Neural crest cell (in vitro differentiated cells): ENCODE data around the gene BAIAP2. TPM values are rescaled to one million over a fixed set of nuclear protein-coding genes. Genes with fewer than 3 reads are reported as not detected.
"Not testable (repeated sequence)": the region's sequence is repeated elsewhere in the genome, so short reads cannot be mapped to it uniquely, and the experiment has no call there.

Experiments
- DNase-seq: peaks from one replicate; pipeline ENCODE4 v3.0.0; 2021; ENCODE audit warnings: low read depth, mixed read lengths, low spot score
- H3K27ac Mint-ChIP-seq: one replicate; pipeline ENCODE4 v1.8.0; 2021; ENCODE audit warnings: mild to moderate bottlenecking, mixed read lengths; ENCODE audit not compliant: unreplicated experiment
- H3K27me3 Mint-ChIP-seq: 2 replicates; pipeline ENCODE4 v1.8.0; 2021; ENCODE audit warnings: low read depth, mild to moderate bottlenecking, mixed read lengths
- H3K36me3 Mint-ChIP-seq: 2 replicates; pipeline ENCODE4 v1.8.0; 2021; ENCODE audit warnings: low read depth, mild to moderate bottlenecking, mixed read lengths
- H3K4me1 Mint-ChIP-seq: 2 replicates; pipeline ENCODE4 v1.8.0; 2021; ENCODE audit warnings: mixed read lengths
- H3K4me3 Mint-ChIP-seq: one replicate; pipeline ENCODE4 v1.8.0; 2021; ENCODE audit warnings: mild to moderate bottlenecking, mixed read lengths
- H3K9me3 Mint-ChIP-seq: 2 replicates; pipeline ENCODE4 v1.8.0; 2021; ENCODE audit warnings: mixed read lengths
- CTCF ChIP-seq: fragments of 200-600 bp; sonication (generic); conservative IDR thresholded peaks from 2 replicates; pipeline ENCODE4 v1.5.0; 2021; ENCODE audit warnings: antibody characterized with exemption, mild to moderate bottlenecking
- total RNA-seq: library from RNA; stranded (reverse); gene quantifications from 2 replicates; pipeline ENCODE4 v1.2.1, GENCODE V29; 2021

BAIAP2 gene
- total RNA-seq, 1 donor from 2014 or later, result 47.5 TPM

- peaks cover 21% of the 10 kb centered on the region for H3K4me1 Mint-ChIP-seq
- H3K4me3 Mint-ChIP-seq, result no peak overlapping the region
- H3K9me3 Mint-ChIP-seq, result no peaks in the 10 kb centered on the region
- H3K27ac Mint-ChIP-seq, result no peak overlapping the region
- no peak for TF ChIP-seq CTCF
- peaks cover 9% of the 10 kb centered on the region for H3K27me3 Mint-ChIP-seq
- H3K36me3 Mint-ChIP-seq, result no peaks in the 10 kb centered on the region
- no peak for DNase-seq
Observed at GRCh38 chr17:81027591-81028505, 7.1 kb upstream of the BAIAP2 start.

- TF ChIP-seq CTCF, result no peak
- no peak overlapping the region for H3K27ac Mint-ChIP-seq
- peaks cover 26% of the 10 kb centered on the region for H3K4me1 Mint-ChIP-seq
- H3K27me3 Mint-ChIP-seq, result peaks cover 8% of the 10 kb centered on the region
- H3K36me3 Mint-ChIP-seq, result no peaks in the 10 kb centered on the region
- H3K4me3 Mint-ChIP-seq, result no peak overlapping the region
- H3K9me3 Mint-ChIP-seq, result no peaks in the 10 kb centered on the region
- DNase-seq, result no peak
Observed at GRCh38 chr17:81028506-81028858, 6.5 kb upstream of the BAIAP2 start.

- Mint-ChIP-seq H3K9me3 (no peaks in the 10 kb centered on the region), H3K4me1 (peaks cover 30% of the 10 kb centered on the region), H3K36me3 (no peaks in the 10 kb centered on the region), H3K27me3 (peaks cover 5% of the 10 kb centered on the region), H3K4me3 (no peak overlapping the region), H3K27ac (no peak overlapping the region)
- no peak for DNase-seq
- no peak for TF ChIP-seq CTCF
Observed at GRCh38 chr17:81029859-81030258, 5.1 kb upstream of the BAIAP2 start.

- H3K9me3 Mint-ChIP-seq, H3K27me3 Mint-ChIP-seq, DNase-seq, H3K36me3 Mint-ChIP-seq, H3K27ac Mint-ChIP-seq: not testable (repeated sequence)
- Mint-ChIP-seq H3K4me3 (peak overlapping the region; percentile 34), H3K4me1 (peaks cover 30% of the 10 kb centered on the region)
Observed at GRCh38 chr17:81030312-81030711, 4.6 kb upstream of the BAIAP2 start.

- no peaks in the 10 kb centered on the region for H3K36me3 Mint-ChIP-seq
- peak overlapping the region; percentile 34 for H3K4me3 Mint-ChIP-seq
Observed at GRCh38 chr17:81030741-81031565, 4.0 kb upstream of the BAIAP2 start.

More at GRCh38 chr17:81030741-81031565, 4.0 kb upstream of the BAIAP2 start:
- Mint-ChIP-seq H3K9me3 (no peaks in the 10 kb centered on the region), H3K27ac (no peak overlapping the region), H3K4me1 (peaks cover 33% of the 10 kb centered on the region), H3K27me3 (peaks cover 5% of the 10 kb centered on the region)
- no peak for TF ChIP-seq CTCF
- DNase-seq, result no peak
